Lower leg skin (tissue), 4 donors: Measurements from ENCODE around the gene KIRREL3. TPM values are rescaled to one million over a fixed set of nuclear protein-coding genes. Genes with fewer than 3 reads are reported as not detected.

Source experiments
- DNase-seq, 2 donors: peaks; one replicate each; pipeline ENCODE4 v3.0.0-alpha.2; 2019; ENCODE audit warnings: low spot score in 2 of 2
- H3K4me3 ChIP-seq: fragments of 200-600 bp; sonication (generic); 2 replicates; pipeline ENCODE4 v1.5.1; 2017; ENCODE audit warnings: mild to moderate bottlenecking, low read depth; ENCODE audit not compliant: poor library complexity, severe bottlenecking
- POLR2A ChIP-seq, 2 donors: fragments of 450-650 bp; IDR thresholded peaks; one replicate each; pipeline ENCODE4 v1.6.1; 2016 to 2017; ENCODE audit warnings: antibody characterized with exemption in 2 of 2, mild to moderate bottlenecking in 1 of 2, moderate library complexity in 1 of 2
- WGBS, 2 donors: methylation state at CpG; one replicate each; pipeline ENCODE4 v1.1.5; 2018; 5-methylcytosine and 5-hydroxymethylcytosine counted together
- intact Hi-C: fragments of 100-400 bp; cut with DNase I; formaldehyde crosslinking; loops from one replicate; pipeline ENCODE4 v1.15.0; 2023; ENCODE audit warnings: low total_unique reads
- total RNA-seq, 4 donors: library from RNA; depleted of rRNA; stranded (reverse); fragments of >200 nt; gene quantifications; one replicate each; pipeline ENCODE4 v1.1.0, GENCODE V29; 2016
- TF ChIP-seq, protein P1 (sequence below), 3 donors: fragments of 450-650 bp; IDR thresholded peaks; one replicate each; pipeline ENCODE4 v1.5.1; 2016; ENCODE audit warnings: antibody characterized with exemption in 3 of 3, mild to moderate bottlenecking in 3 of 3, moderate library complexity in 2 of 3

KIRREL3 gene
- total RNA-seq, 4 donors from 2014 or later, result 0.13 TPM; not detected in 3

DNA sequence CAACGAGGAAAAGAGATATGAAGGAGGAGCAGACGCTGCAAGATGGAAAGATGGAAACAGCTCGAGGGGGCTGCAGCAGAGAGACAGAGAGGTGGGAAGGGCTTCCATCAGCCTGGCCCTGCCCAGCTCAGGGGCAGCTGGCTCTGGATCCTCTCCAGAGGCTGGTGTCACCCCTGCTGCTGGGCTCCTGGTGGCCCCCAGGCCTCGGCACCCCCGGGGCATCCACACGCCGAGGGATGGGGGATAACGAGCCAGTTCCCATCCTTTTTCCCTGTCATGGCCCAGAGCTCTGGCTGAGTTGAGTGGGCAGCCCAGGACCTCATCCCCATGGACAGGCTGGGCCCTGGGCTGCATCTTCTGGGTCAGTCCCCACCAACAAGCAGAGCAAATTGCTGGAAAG is 542.8 kb downstream of the KIRREL3 start:
- no peak for TF ChIP-seq POLR2A (IDR thresholded peaks at IDR 0.05)
- TF ChIP-seq, protein P1, sequence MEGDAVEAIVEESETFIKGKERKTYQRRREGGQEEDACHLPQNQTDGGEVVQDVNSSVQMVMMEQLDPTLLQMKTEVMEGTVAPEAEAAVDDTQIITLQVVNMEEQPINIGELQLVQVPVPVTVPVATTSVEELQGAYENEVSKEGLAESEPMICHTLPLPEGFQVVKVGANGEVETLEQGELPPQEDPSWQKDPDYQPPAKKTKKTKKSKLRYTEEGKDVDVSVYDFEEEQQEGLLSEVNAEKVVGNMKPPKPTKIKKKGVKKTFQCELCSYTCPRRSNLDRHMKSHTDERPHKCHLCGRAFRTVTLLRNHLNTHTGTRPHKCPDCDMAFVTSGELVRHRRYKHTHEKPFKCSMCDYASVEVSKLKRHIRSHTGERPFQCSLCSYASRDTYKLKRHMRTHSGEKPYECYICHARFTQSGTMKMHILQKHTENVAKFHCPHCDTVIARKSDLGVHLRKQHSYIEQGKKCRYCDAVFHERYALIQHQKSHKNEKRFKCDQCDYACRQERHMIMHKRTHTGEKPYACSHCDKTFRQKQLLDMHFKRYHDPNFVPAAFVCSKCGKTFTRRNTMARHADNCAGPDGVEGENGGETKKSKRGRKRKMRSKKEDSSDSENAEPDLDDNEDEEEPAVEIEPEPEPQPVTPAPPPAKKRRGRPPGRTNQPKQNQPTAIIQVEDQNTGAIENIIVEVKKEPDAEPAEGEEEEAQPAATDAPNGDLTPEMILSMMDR (IDR thresholded peaks at IDR 0.05), result no peak
- WGBS, 2 donors, result 84 to 85% methylated on average over 8 of the region's 8 CpGs
- H3K4me3 ChIP-seq, result no peak overlapping the region
- DNase-seq, result no peak
- intact Hi-C loops, result no loop called here

DNA sequence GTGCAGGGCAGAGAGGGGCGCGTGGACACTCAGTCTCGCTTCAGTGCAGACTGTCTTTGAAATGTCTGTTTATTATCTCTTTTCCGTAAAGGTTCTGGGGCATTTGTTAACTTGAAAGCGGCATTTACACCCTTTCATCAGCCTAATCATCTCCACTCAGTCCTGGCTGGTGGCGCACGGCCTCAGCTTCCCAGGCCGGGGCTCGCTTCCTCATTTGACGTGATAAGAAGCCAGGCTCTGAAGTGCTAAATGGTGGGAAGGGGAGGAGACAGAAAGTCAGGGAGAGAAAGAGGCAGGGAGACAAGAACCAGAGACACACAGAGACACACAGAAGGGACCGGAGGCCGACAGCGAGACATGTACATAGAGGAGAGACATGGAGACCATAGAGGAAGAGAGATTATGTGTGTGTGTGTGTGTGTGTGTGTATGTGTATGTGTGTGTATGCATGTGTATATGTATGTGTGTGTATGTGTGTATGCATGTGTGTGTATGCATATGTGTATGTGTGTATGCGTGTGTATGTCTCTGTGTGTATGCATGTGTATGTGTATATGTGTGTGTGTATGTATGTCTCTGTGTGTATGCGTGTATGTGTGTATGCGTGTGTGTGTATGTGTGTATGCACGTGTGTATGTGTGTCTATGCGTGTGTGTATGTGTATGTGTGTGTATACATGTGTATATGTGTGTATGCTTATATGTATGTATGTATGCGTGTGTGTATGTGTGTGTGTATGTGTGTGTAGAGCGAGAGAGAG is 543.6 kb downstream of the KIRREL3 start:
- no peak for DNase-seq
- 84 to 87% methylated on average over 20 of the region's 20 CpGs for WGBS, 2 donors
- intact Hi-C loops, result no loop called here
- TF ChIP-seq, protein P1 (IDR thresholded peaks at IDR 0.05), result no peak
- TF ChIP-seq POLR2A (IDR thresholded peaks at IDR 0.05), result no peak
- H3K4me3 ChIP-seq, result no peak overlapping the region

DNA sequence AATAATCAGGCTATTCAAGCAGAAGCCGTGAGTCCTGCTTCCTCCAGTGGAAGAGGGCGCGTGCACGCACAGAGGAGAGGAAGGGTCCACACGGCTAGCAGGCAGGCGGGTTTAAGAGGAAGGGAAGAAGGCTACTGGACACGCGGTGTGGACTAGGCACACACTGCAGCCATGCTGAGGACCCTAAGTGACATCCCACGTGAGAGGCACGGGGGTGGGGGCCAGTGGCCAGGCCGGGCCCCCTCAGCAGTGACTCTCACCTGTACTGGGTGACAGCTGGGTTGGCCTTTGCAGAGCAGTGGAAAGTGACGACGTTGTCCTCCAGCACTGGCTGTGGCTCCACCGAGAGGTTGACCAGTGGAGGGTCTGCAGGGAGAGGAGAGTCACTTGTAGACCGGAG is 544.5 kb downstream of the KIRREL3 start:
- TF ChIP-seq, protein P1 (IDR thresholded peaks at IDR 0.05), result no peak
- TF ChIP-seq POLR2A (IDR thresholded peaks at IDR 0.05), result no peak
- intact Hi-C loops, result no loop called here
- DNase-seq, result no peak
- no peak overlapping the region for H3K4me3 ChIP-seq
- 92 to 93% methylated on average over 15 of the region's 15 CpGs for WGBS, 2 donors

DNA sequence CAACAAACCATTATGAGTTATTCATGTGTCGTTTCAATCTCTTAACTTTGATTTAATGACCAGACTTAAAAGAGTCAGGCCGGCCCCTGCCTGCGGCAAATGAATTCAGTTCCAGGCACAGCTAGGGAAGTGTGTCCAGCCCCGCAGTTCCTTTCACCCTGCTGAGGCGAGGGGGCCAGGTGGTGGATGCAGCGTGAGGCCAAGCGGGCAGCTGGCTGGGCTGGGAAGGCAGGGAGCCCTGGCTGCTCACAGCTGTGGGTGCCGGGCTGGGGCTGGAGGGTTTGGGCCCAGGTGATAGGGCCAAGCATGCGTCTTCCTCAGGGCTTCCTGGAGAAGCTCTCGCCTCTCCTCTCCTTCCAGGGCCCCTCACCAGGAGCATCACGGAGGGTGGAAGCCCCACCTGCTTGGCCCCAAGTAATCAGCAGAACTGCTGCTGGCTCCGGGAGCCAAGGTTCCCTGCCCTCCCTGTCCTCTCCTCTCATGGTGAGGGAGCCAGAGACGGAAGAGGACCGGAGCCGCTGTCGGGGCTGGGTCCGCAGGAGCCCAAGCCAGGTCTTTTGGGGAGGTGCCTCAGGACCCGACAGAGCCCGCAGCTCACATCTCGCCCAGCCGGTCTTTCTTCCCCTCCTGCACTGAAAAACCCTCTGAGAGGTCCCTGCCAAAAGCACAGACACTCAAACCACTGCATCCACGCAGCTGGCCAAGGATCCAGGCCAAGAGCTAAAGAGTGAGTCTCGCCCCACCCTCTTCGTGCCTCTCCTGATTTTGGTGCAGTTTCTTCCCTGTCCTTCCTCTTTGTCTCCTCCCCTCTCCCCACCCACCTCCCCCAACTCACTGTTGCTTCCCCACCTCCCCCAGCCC is 548.1 kb downstream of the KIRREL3 start:
- 27 to 33% methylated on average over 17 to 24 of the region's 24 CpGs for WGBS, 2 donors
- TF ChIP-seq, protein P1 (IDR thresholded peaks at IDR 0.05), result no peak
- TF ChIP-seq POLR2A (IDR thresholded peaks at IDR 0.05), result no peak
- no peak overlapping the region for H3K4me3 ChIP-seq
- no peak for DNase-seq
- intact Hi-C loops, result loop anchor here (2.0 kb wide), 1 partner anchor 46 kb away; no protein-coding TSS in a partner anchor

DNA sequence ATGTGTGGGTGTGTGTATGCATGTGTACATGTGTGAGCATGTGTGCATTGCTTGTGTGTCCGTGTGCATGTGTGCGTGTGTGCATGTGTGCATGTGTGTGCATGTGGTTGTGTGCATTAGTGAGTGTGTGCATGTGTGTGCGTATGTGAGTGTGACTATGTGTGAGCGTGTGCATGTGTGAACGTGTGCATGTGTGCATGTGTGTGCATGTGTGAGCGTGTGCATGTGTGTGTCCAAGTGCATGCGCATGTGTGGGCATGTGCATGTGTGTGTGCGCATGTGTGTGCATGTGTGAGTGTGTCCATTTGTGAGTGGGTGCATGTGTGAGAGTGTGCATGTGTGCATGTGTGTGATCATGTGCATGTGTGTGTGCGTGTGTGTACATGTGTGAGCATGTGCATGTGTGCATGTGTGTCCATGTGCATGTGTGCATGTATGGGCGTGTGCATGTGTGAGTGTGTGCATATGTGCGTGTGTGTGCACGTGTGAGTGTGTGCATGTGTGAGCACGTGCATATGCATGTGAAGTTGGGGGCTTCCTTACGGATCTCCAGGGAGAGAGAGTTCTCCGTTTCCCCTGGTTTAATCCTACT is 549.3 kb downstream of the KIRREL3 start:
- no peak overlapping the region for H3K4me3 ChIP-seq
- no peak for DNase-seq
- TF ChIP-seq, protein P1 (IDR thresholded peaks at IDR 0.05), result no peak
- TF ChIP-seq POLR2A (IDR thresholded peaks at IDR 0.05), result no peak
- intact Hi-C loops, result no loop called here
- 76 to 82% methylated on average over 15 of the region's 15 CpGs for WGBS, 2 donors
